Natural killer cell (primary cell): ENCODE results near the gene ADCK1. TPM values are rescaled to one million over a fixed set of nuclear protein-coding genes. Genes with fewer than 3 reads are reported as not detected.
"Not testable (repeated sequence)": the region's sequence is repeated elsewhere in the genome, so short reads cannot be mapped to it uniquely, and the experiment has no call there.

Source experiments
- ATAC-seq, 3 donors: fragments of 150-1000 bp in 2 of 3; fragments of 200-7000 bp in 1 of 3; cut with Tn5 transposase; 1 replicate in 1 of 3; 2 replicates in 2 of 3; pipeline ENCODE4 v1.10.0; 2021; ENCODE audit warnings: mild to moderate bottlenecking in 2 of 3, moderate library complexity in 2 of 3
- DNase-seq, 2 donors: peaks; one replicate each; pipeline versions ENCODE4 v3.0.0 to v3.0.0-alpha.2; 2013 to 2021; ENCODE audit warnings: mixed read lengths in 1 of 2
- H3K27ac ChIP-seq: one replicate; pipeline ENCODE4 v1.5.1; 2013; ENCODE audit warnings: mild to moderate bottlenecking, low read length
- H3K27me3 ChIP-seq: one replicate; pipeline ENCODE4 v1.6.1; 2013; ENCODE audit warnings: low read length; ENCODE audit not compliant: control insufficient read depth, insufficient read depth
- H3K36me3 ChIP-seq: one replicate; pipeline ENCODE4 v1.6.1; 2013; ENCODE audit warnings: low read length; ENCODE audit not compliant: control insufficient read depth, insufficient read depth
- H3K4me1 ChIP-seq: one replicate; pipeline ENCODE4 v1.6.1; 2013; ENCODE audit warnings: low read length; ENCODE audit not compliant: control insufficient read depth, insufficient read depth
- H3K4me3 ChIP-seq: one replicate; pipeline ENCODE4 v1.5.1; 2013; ENCODE audit warnings: low read length
- H3K9me3 ChIP-seq: one replicate; pipeline ENCODE4 v1.6.1; 2013; ENCODE audit warnings: low read length; ENCODE audit not compliant: control insufficient read depth, insufficient read depth
- H3K27ac Mint-ChIP-seq, 2 donors: one replicate each; pipeline ENCODE4 v1.8.0; 2022; ENCODE audit warnings: mild to moderate bottlenecking in 2 of 2, mixed read lengths in 2 of 2, moderate library complexity in 1 of 2
- H3K27me3 Mint-ChIP-seq, 2 donors: one replicate each; pipeline ENCODE4 v1.8.0; 2022; ENCODE audit warnings: low read depth in 2 of 2, mixed read lengths in 2 of 2
- H3K36me3 Mint-ChIP-seq: one replicate; pipeline ENCODE4 v1.8.0; 2022; ENCODE audit warnings: mixed read lengths
- H3K4me1 Mint-ChIP-seq, 2 donors: one replicate each; pipeline ENCODE4 v1.8.0; 2022; ENCODE audit warnings: mixed read lengths in 2 of 2
- H3K4me3 Mint-ChIP-seq: one replicate; pipeline ENCODE4 v1.8.0; 2022; ENCODE audit warnings: mild to moderate bottlenecking, moderate library complexity, mixed read lengths
- H3K9me3 Mint-ChIP-seq, 2 donors: one replicate each; pipeline ENCODE4 v1.8.0; 2022; ENCODE audit warnings: mixed read lengths in 2 of 2
- CTCF ChIP-seq: fragments of 200-600 bp; IDR thresholded peaks from one replicate; pipeline ENCODE4 v1.8.0; 2022; ENCODE audit warnings: antibody characterized with exemption
- WGBS: methylation state at CpG from one replicate; pipeline ENCODE4 v1.1.7; 2013; ENCODE audit warnings: missing lambda C conversion rate; ENCODE audit not compliant: insufficient coverage; 5-methylcytosine and 5-hydroxymethylcytosine counted together
- intact Hi-C: fragments of 100-400 bp; cut with micrococcal nuclease; formaldehyde crosslinking; loops from one replicate; pipeline ENCODE4 v1.14.2; 2022
- total RNA-seq, 4 donors: library from RNA; stranded (reverse); fragments of 120-200 nt in 1 of 4; gene quantifications; one replicate each; pipeline versions ENCODE4 v1.2.3 to v1.2.4, GENCODE V29; 2013 to 2022

The ADCK1 gene
- total RNA-seq, 3 donors from 2014 or later (not counting 1 experiment from before 2014, with no cell fraction given), result 8.0 to 9.2 (median 8.5) TPM

- no peaks in the 10 kb centered on the region for H3K9me3 Mint-ChIP-seq
- no peaks in the 10 kb centered on the region for H3K27me3 Mint-ChIP-seq
- H3K4me1 Mint-ChIP-seq, result peaks cover 20 to 25% of the 10 kb centered on the region in 2 donors
- no peak overlapping the region for H3K4me3 Mint-ChIP-seq
- H3K27ac ChIP-seq, result no peak overlapping the region
- no peaks in the 10 kb centered on the region for H3K4me1 ChIP-seq
- H3K4me3 ChIP-seq, result no peak overlapping the region
- 88% methylated on average over 8 of the region's 10 CpGs for WGBS
- H3K27me3 ChIP-seq, result no peaks in the 10 kb centered on the region
- H3K36me3 ChIP-seq, result no peaks in the 10 kb centered on the region
- DNase-seq (no peak), ATAC-seq (no peak)
- no peaks in the 10 kb centered on the region for H3K9me3 ChIP-seq
- intact Hi-C loops, result no loop called here
- no peaks in the 10 kb centered on the region for H3K36me3 Mint-ChIP-seq
- H3K27ac Mint-ChIP-seq, result no peak overlapping the region
- no peak for TF ChIP-seq CTCF
Measured at GRCh38 chr14:77912754-77913556, 113.0 kb downstream of the ADCK1 start.

- Mint-ChIP-seq H3K4me1 (peaks cover 18 to 25% of the 10 kb centered on the region in 2 donors), H3K4me3 (no peak overlapping the region), H3K27me3 (no peaks in the 10 kb centered on the region), H3K27ac (peak overlapping the region in 1 of 2 donors; percentile 45), H3K36me3 (no peaks in the 10 kb centered on the region), H3K9me3 (no peaks in the 10 kb centered on the region)
- Histone ChIP-seq H3K4me3 (no peak overlapping the region), H3K27ac (no peak overlapping the region), H3K27me3 (no peaks in the 10 kb centered on the region), H3K4me1 (no peaks in the 10 kb centered on the region), H3K9me3 (no peaks in the 10 kb centered on the region), H3K36me3 (no peaks in the 10 kb centered on the region)
- no peak for DNase-seq
- TF ChIP-seq CTCF, result no peak
- intact Hi-C loops, result no loop called here
- ATAC-seq, result peak in 1 of 3 donors; percentile 53
- 59% methylated on average over 4 of the region's 4 CpGs for WGBS
Measured at GRCh38 chr14:77914073-77914721, 114.3 kb downstream of the ADCK1 start.

GRCh38 chr14:77915390-77915789 lies 115.5 kb downstream of the ADCK1 start:
- DNase-seq, H3K9me3 ChIP-seq, H3K4me3 ChIP-seq, H3K27ac ChIP-seq, H3K4me1 ChIP-seq, ATAC-seq, H3K36me3 Mint-ChIP-seq, H3K9me3 Mint-ChIP-seq, H3K36me3 ChIP-seq, H3K27me3 Mint-ChIP-seq, H3K27me3 ChIP-seq, intact Hi-C loops, H3K27ac Mint-ChIP-seq, H3K4me3 Mint-ChIP-seq: not testable (repeated sequence)
- peaks cover 18 to 25% of the 10 kb centered on the region in 2 donors for H3K4me1 Mint-ChIP-seq
- no CpG with 5 or more reads among the region's 2 CpGs for WGBS

- TF ChIP-seq CTCF, result no peak
- Mint-ChIP-seq H3K4me1 (peaks cover 18 to 25% of the 10 kb centered on the region in 2 donors), H3K9me3 (no peaks in the 10 kb centered on the region), H3K27me3 (no peaks in the 10 kb centered on the region), H3K36me3 (no peaks in the 10 kb centered on the region), H3K4me3 (no peak overlapping the region), H3K27ac (no peak overlapping the region)
- DNase-seq (no peak), ATAC-seq (no peak)
- WGBS, result 80% methylated on average over 6 of the region's 7 CpGs
- H3K27ac ChIP-seq, result no peak overlapping the region
- H3K36me3 ChIP-seq, result no peaks in the 10 kb centered on the region
- no peaks in the 10 kb centered on the region for H3K27me3 ChIP-seq
- H3K4me3 ChIP-seq, result no peak overlapping the region
- no peaks in the 10 kb centered on the region for H3K9me3 ChIP-seq
- intact Hi-C loops, result no loop called here
- H3K4me1 ChIP-seq, result no peaks in the 10 kb centered on the region
Measured at GRCh38 chr14:77917491-77918201, 117.7 kb downstream of the ADCK1 start.
